ENCODE measurements around the gene KRT25.
"Not testable (repeated sequence)": the region's sequence is repeated elsewhere in the genome, so short reads cannot be mapped to it uniquely, and the experiment has no call there.

The KRT25 gene

DNA sequence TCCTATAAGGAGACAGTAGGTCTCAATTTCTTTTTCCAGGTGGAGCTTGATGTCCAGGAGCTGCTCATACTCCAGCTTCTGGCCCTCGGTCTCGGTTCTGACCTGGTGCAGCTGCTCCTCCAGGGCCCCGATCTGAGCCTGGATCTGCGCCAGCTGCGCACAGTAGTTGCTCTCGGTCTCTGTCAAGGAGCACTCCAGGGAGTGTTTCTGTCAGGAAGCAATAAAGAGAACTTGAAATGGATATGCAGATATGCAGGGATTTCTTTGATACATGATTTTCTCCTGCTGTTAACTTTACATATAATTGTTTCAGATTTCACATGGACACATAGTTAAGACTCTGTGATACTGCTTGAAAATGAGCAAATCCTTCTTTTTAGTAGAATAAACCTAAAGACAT is 4.7 kb downstream of the KRT25 start:
- DNase-seq = no peak

GRCh38 chr17:40748666-40749065 is 6.5 kb downstream of the KRT25 start:
- not testable (repeated sequence) for DNase-seq

DNA sequence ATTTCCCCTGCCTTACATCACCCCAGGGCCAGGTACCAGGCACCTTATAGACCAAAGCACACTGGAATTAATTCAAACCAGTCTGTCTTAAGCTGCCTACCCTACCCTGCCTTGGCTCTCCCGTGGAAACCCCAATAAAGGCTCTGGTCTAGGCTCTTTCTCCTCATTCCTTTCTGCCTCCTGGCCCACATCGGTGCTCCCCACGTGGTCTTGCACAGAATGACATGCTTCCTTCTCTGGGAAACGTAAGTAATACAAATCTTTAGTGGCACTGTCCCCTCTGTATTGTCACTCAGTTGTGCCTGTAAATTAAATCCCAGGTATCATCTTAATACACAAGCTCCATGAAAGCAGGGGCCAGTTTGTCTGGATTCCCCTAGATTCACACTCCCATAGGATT is 16.6 kb downstream of the KRT25 start:
- no peak for DNase-seq

DNA sequence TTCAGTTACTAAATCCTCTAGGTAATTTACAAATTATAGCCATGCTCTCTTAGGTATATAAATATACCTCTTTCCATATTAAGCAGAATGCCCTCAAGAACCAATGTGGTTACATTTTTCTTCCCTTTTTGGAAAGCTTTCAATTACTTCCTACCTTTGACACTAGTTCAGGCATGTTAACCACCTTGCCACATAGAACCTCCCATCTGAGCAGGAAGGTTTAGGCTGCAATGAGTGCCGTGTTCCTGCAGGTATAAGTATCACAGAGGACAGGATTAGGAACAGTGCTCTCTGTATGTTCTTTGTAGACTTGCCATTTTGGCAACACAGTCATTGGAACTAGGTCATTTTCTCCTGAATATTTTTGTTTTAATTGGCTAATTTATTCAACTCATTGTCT is 20.1 kb downstream of the KRT25 start:
- DNase-seq = no peak

- DNase-seq = no peak
Observed at GRCh38 chr17:40734018-40734417, 21.1 kb downstream of the KRT25 start.

- DNase-seq = no peak
Observed at GRCh38 chr17:40730970-40731369, 24.2 kb downstream of the KRT25 start.

- no peak for DNase-seq
Observed at GRCh38 chr17:40727447-40728231, 27.5 kb downstream of the KRT25 start.

- peak in 1 of 2 donors; percentile 28 for DNase-seq
Observed at GRCh38 chr17:40726919-40727318, 28.2 kb downstream of the KRT25 start.

GRCh38 chr17:40724656-40725055 is 30.5 kb downstream of the KRT25 start:
- no peak for DNase-seq

DNA sequence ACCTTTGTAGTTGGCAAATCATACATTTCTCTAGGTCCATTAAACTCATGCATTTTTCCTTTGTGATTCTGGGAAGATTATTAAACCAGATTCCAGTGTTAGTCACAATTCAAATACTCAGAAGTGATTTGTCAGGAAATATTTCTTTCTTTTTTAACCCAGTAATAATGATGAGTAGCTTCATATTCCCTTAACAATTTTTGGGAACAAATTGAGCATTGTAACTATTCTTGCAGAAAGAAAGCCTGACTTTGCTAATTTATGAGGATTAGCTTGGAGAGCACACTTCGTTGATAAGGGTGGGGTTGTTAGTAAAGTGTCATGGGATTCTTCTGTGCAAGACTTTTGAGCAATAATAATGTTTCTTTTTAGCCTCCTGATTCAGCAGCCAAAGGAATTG is 32.9 kb downstream of the KRT25 start:
- no peak for DNase-seq

- no peak for DNase-seq
Observed at GRCh38 chr17:40720899-40721298, 34.2 kb downstream of the KRT25 start.

- DNase-seq = no peak
Observed at GRCh38 chr17:40718930-40719329, 36.2 kb downstream of the KRT25 start.

DNA sequence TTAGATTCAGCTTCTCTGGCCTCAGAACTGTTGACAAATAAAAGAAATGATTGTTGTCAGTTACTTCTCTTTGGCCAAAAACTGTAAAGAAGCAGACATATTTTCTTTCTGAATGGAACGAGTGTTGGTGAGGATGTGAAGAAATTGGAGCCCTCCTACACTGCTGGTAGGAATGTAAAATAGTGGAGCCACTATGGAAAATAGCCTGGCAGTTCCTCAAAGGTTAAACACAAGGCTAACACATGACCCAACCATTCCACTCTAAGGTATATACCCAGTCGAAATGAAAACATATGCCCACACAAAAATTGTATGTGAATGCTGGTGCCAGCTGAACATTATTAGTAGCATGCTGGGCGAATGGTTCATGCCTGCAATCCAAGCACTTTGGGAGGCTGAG is 37.4 kb downstream of the KRT25 start:
- no peak for DNase-seq

DNA sequence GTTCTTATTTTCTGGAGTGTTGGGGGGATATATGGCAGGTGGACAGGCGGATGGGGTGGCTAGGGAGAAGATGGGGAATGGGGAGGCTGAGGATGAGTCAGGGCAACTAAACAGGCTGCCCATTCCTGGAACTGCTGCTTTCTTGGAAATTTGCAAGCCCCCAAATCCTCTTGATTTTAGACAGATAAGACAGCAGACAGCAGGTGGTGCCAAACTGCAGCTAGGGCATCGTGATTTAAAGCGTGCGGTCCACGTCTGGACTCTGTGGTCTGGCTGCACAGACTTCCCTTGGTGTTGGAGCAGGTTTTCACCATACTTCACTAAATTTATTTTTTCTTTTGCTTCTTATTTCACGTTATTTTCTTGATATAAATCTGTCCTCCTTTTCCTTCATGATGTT is 40.7 kb downstream of the KRT25 start:
- no peak for DNase-seq

DNA sequence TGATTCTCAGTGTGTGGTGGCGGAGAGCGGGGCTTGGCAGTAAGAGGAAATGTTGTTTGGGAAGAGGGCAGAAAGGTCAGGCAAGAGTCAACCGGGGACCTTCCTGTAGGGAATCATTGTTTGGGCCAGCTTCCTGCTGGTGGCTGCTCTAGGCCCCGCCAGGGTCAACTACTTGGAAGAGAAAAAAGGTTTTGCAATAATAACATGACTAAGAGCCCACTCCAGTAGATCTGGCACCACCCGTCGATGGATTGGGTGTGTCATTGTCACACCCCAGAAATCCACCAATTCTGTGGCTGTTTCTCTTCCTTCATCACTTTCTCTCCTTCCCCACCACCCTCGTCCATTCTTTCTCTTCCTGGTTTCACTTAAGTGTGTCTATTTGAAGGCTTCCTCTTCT is 47.4 kb downstream of the KRT25 start:
- no peak for DNase-seq

DNA sequence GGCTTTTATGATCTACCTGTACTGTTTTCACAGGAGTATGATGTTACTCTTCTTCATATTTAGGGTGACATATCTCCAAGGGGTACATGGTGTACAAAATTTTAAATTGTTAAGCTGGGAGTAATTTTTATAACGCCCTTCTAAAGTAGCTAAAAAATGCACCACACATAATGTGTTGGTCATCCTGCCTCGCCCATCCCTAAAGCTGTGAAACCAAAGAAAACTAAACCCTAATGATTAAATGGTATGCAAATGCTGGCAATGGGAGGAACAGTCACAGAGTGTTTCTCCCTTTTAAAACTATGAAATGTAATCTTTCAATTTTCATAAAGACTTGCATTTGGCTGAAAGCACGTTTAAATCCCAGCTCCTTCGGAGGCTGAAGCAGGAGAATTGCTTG is 49.5 kb downstream of the KRT25 start:
- no peak for DNase-seq

GRCh38 chr17:40703652-40704051 is 51.5 kb downstream of the KRT25 start, which contains the start of gene KRT24:
Gene KRT24, minus strand, starts transcription at chr17:40703752. Its CDS starts 59 bp downstream, at chr17:40703693.
- no peak for DNase-seq

DNA sequence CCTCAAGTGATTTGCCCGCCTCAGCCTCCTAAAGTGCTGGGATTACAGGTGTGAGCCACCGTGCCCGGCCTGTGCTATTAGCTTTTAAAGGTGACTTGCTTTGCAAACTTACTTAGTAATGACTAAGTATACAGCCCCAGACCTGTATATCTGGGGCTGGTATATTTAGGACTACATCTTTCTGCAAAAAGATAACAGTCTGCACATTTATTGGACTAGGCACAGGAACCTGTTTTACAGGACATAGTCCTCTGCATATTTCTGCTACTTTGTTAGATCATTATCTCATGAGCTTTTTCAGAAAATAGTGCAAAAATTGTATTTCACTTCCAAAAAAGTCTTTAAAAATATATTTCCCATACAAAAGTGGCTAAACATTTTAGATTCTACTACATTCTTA is 52.9 kb downstream of the KRT25 start:
- no peak for DNase-seq

GRCh38 chr17:40699853-40700252 is 55.3 kb downstream of the KRT25 start:
- DNase-seq = no peak

DNA sequence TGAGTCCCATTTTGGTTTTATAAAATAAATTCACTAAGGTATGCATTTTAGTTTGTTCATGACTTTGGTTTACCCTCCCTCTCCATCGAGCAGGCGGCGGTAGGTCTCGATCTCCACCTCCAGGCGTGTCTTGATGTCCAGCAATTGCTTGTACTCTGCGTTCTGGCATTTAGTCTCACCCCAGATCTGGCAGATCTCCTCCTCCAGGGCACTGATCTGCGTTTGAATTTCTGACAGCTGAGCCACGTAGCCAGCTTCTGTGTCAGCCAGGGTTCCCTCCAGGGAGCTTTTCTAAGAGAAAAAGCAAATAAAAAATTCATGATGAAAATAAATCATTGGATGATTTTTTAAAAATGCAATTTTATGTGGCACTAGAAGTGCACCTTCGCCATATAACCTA is 55.8 kb downstream of the KRT25 start:
- DNase-seq = no peak
